HG03135 (cell line): ENCODE measurements around the gene FUT4.
"Not testable (repeated sequence)": the region's sequence is repeated elsewhere in the genome, so short reads cannot be mapped to it uniquely, and the experiment has no call there.

Experiments used
- ATAC-seq: cut with Tn5 transposase; IDR thresholded peaks from one replicate; pipeline ENCODE4 v1.9.1; 2021; ENCODE audit warnings: mild to moderate bottlenecking, moderate library complexity; ENCODE audit not compliant: unreplicated experiment

The FUT4 gene

DNA sequence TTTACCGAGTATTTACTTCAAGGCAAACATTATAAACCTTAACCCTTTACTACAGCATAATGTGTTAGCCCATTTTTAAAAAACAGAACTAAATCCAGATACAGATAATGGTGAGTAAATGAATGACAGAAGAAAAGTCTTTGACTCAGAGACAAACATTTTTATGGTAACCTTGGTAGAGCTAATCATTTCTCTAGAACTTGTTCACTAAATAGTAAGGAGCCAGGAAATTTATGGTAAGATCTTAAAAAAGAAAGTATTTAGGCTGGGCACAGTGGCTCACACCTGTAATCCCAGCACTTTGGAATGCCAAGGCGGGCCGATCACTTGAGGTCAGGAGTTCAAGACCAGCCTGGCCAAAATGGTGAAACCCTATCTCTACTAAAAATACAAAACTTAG is 11.5 kb upstream of the FUT4 start:
- ATAC-seq, result no peak

DNA sequence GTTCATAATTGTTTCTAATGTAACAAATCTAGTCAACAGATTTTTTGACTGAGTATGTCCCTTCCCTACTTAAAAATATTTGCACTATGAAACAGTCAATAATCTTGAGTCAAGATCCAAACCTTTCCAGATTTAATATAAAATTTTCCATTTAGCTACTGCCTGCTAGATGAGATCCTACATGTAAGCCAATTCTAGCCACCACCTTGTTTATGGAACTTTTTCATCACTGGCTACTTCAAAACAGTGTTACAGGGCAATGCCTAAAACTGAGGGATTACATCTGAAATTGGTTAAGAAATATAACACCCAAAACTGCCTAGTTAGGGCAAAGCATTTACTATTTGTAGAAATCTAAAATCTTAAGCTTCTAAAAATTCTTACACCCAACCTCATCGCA is 10.5 kb upstream of the FUT4 start:
- ATAC-seq, result no peak

DNA sequence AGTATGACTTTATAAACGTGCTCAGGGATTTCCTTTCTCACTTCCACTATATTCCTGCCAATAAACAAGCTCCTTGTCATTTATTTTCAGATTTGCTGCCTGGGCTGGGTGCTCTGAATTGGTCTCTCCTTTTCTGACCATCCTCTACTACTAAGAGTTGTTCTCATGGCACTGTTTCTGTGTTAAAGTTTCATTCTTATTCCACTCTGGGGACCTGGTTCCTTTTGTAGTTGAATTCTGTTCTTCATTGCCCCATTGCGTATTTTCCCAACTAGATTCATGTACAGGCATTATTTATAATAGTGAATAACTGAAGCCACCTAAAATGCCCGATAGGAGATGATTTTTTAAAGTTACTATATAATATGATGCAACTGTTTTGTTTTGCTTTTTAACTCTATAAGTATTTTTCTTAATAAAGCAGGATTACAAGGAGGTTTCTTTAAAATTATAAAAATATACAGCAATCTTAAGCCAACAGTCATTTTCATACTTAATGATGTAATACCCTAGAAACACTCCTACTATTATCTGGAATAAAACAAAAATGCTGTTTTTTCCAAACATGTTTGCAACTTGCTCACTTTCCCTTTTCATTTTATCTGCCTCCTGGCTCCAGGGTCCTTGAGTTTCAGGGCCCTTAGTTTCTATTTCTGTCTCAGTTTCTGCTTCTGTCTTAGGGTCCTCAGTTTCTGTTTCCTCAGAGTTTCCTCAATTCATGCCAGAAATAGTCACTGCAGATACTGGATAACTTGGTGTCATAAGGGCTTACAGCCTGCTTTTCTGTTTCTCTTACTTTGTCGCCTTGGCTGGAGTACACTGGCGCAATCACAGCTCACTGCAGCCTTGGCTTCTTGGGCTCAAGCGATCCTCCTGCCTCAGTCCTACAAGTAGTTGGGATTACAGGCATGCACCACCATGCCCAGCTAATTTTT is 9.8 kb upstream of the FUT4 start:
- ATAC-seq, result no peak

DNA sequence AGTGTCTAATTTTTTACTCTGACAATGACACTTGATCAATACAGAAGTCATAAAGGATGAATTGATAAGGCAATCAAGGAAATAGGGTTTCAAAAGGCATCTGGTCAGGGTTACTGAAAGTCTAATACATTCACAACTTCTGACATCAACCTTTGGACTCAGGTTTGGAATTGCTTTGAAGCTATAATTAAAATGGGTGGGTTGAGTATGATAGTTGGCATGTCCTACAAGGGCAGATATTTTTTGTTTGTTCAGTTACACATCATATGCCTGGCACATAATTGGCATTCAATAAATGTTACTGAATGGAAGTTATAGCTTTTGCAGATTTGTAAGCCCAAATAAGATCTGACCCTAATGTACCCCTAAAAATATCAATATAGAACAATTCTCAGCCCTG is 7.3 kb upstream of the FUT4 start:
- ATAC-seq, result no peak

DNA sequence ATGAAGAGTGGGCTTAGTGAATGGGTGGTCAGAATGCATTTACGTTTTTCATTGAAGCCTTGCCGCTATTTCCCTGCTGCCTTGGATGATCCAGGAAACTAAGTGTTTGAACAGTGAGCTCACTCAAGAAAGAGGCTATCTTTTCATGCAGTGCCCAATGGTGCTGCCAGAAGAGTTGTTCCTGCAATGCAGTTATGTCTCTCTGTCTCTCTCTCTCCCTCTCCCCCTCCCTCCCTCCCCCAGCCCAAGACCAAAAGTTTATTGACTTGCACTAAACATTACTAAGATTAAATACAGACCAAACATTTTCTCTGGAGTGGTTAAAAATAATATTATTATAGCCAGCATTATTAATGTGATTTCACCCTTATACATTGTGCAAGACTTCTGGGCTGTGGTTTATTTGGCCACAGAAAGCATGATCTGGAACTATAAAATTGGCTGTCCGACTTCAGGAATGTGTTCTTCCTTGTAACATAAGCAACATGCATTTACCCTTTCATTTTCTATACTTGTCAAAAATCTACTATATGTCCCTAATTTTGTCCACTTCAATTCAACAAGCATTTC is 6.6 kb upstream of the FUT4 start:
- ATAC-seq, result no peak

DNA sequence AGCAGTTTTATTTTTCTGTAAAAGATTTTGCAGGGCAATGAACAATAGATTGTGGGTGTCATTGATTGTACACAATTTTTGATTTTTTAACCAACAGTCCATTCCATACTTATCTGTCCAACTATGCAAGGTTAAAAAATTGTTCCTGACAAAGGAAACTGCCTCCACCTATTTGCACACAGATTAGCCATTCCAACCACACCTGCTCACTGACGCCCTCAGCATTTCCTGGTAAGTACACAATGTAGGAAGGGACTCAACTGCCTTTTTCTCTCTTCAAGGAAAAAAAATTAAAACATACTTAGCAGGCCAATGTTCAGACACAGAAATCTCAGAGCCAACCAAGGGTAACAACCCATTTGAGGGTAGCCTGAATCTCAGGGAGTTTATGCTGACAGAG is 4.3 kb upstream of the FUT4 start:
- ATAC-seq, result no peak

DNA sequence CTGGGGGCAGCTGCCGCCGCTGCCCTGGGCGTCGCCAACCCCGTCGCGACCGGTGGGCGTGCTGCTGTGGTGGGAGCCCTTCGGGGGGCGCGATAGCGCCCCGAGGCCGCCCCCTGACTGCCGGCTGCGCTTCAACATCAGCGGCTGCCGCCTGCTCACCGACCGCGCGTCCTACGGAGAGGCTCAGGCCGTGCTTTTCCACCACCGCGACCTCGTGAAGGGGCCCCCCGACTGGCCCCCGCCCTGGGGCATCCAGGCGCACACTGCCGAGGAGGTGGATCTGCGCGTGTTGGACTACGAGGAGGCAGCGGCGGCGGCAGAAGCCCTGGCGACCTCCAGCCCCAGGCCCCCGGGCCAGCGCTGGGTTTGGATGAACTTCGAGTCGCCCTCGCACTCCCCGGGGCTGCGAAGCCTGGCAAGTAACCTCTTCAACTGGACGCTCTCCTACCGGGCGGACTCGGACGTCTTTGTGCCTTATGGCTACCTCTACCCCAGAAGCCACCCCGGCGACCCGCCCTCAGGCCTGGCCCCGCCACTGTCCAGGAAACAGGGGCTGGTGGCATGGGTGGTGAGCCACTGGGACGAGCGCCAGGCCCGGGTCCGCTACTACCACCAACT is 1.0 kb downstream of the FUT4 start:
- ATAC-seq, result no peak

DNA sequence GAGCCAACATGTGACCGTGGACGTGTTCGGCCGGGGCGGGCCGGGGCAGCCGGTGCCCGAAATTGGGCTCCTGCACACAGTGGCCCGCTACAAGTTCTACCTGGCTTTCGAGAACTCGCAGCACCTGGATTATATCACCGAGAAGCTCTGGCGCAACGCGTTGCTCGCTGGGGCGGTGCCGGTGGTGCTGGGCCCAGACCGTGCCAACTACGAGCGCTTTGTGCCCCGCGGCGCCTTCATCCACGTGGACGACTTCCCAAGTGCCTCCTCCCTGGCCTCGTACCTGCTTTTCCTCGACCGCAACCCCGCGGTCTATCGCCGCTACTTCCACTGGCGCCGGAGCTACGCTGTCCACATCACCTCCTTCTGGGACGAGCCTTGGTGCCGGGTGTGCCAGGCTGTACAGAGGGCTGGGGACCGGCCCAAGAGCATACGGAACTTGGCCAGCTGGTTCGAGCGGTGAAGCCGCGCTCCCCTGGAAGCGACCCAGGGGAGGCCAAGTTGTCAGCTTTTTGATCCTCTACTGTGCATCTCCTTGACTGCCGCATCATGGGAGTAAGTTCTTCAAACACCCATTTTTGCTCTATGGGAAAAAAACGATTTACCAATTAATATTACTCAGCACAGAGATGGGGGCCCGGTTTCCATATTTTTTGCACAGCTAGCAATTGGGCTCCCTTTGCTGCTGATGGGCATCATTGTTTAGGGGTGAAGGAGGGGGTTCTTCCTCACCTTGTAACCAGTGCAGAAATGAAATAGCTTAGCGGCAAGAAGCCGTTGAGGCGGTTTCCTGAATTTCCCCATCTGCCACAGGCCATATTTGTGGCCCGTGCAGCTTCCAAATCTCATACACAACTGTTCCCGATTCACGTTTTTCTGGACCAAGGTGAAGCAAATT is 1.8 kb downstream of the FUT4 start:
- ATAC-seq, result no peak

DNA sequence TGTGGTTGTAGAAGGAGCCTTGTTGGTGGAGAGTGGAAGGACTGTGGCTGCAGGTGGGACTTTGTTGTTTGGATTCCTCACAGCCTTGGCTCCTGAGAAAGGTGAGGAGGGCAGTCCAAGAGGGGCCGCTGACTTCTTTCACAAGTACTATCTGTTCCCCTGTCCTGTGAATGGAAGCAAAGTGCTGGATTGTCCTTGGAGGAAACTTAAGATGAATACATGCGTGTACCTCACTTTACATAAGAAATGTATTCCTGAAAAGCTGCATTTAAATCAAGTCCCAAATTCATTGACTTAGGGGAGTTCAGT is 2.4 kb downstream of the FUT4 start:
- no peak for ATAC-seq

DNA sequence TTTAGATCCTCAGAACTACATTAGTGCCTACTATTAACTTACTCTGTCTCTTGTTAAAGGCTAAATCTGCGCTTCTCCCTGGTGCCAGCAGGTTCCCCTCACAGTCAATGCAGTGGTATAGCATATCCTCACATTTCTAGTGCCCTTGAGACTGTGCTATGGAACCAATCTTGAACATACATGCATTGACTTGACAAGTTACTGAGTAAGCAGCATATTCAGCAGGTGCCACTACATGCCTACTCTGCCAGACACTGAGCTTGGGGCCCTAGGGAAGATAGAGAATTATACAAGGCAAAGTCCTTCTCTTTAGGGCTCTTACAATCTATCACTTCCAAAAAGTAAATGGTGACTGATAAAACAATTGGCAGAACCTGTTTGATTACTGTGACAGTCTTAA is 3.2 kb downstream of the FUT4 start:
- ATAC-seq, result no peak

DNA sequence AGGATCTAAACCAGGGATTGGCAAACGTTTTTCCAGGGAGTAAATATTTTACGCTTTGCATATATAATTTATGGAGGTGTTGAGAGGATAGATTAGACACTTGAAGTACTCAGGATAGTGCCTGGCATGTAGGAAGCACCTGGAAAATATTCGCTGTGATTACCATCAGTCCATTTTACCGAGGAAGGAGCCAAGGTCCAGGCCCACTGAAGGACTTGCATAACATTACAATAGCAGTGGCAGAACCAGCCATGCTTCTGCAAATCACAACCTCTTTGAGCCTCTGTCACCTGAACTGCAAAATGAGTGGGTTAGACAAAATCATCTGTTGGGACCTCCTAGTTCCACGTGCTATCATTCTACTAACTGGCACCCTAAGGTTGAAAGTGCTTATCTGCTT is 5.4 kb downstream of the FUT4 start:
- no peak for ATAC-seq

DNA sequence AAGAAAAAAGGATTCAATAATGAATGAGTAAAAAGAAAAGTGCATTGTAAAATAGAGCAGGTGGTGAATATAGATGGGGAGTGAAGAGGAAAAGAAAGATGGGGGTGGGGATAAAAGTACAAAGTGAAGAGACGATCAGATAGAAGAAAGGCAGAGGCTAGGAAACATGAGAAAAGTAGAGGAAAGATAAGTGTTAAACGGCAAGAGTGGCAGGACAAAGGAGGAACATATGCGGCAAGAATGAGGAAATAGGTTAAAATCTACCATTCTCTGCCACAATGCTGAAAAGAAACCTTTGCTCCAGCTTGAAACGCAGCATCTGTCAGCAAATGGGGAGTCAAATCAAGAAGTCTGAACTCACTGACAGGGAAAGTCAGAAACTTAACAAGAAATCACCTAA is 6.8 kb downstream of the FUT4 start:
- no peak for ATAC-seq

DNA sequence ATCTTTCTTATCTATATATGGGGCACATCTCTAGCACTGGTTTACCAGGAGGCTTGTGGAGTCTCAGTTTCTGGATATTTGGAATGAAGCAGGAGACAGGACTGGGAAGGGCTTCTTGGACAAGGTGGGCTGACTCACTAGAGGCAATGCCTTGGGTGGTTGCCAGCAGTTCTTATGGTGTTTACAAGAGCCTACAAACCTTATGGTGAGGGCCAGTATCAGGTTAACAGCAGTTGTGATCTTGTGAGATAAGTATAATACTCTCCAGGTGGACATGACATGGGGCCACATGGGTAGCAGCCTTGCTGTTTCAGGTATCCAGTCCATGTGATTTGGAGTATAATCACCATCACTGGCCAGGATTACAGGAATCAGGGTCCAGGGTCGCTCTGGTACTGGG is 10.2 kb downstream of the FUT4 start:
- no peak for ATAC-seq

DNA sequence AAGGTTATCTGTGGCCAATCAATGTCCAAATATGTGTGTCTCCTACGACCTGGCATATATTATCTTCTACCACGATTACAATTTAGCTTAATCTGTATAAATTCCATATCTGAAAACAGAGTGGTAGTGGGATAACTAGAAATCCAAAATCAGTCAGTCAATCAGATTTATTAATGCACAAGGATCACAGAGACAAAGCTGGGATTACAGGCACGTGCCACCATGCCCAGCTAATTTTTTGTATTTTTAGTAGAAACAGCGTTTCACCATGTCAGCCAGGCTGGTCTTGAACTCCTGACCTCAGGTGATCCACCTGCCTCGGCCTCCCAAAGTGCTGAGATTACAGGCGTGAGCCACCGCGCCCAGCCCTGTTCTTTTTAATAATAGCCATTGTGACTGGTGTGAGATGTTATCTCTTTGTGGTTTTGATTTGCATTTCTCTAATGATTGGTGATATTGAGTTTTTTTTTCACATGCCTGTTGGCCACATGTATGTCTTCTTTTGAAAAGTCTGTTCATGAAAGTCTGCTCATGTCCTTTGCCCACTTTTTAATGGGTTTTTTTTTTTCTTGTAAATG is 12.1 kb downstream of the FUT4 start:
- not testable (repeated sequence) for ATAC-seq

DNA sequence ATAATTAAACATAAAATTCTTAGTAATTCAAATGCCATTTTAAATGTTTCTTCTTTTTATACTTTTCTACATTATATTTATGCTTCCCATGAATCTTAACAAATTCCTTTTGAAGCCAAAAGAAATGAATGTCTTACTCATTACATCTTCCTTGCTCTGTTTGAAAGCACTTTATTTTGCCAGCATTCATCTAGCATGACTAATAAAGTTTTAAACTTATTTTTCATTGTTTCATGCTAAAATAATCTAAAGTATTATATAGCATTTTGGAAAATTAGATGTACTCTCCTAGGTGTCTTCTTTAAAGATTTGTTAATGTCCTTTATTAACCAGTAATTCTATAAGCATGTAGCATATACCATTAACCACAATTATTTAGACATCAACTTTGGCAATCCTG is 13.7 kb downstream of the FUT4 start:
- ATAC-seq, result no peak

DNA sequence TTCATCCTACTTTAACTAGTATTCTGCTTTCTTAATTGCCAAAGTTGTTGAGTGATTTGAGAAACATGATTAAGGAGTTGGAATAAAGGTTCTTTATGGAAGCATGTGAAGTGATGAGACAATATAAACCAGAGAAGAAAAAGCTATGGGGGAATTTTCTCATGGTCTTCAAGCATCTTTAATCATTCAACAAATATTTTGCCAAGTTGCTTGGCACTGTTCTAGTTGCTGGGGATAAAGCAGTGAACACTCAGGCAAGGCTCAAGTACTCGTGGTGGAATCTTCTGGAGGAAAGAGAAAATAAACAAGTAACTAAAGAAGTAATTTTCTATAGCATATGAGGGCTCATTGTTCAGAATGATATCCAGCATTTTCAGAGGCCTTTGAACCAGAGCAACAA is 14.3 kb downstream of the FUT4 start:
- ATAC-seq, result no peak

DNA sequence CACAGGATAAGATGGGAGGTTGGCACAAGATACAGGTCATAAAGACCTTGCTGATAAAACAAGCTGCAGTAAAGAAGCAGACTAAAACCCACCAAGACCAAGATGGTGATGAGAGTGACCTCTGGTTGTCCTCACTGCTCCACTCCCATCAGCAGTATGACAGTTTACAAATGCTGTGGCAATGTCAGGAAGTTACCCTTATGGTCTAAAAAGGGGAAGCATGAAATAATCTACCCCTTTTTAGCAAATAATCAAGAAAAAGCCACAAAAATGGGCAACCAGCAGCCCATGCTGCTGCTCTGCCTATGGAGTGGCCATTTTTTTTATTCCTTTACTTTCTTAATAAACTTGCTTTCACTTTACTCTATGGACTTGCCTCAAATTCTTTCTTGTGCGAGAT is 14.7 kb downstream of the FUT4 start:
- no peak for ATAC-seq

DNA sequence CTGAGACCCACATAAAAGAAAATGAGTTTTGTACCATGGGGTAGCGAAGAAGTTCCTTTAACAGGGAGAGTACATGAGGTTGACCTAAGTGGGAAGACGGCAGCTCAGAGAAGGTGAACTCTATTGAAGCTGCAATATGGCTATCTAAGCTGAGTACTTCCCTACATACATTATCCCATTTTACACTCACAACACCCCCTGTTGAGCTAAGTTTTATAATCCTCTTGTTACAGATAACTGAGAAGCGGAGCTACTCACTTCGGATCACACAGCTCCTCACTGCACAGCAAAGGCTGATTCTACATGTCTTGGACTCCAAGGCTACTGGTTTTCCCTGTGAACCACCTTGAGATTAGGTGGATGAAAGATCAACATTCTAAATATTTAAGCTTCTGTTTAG is 15.2 kb downstream of the FUT4 start:
- no peak for ATAC-seq

DNA sequence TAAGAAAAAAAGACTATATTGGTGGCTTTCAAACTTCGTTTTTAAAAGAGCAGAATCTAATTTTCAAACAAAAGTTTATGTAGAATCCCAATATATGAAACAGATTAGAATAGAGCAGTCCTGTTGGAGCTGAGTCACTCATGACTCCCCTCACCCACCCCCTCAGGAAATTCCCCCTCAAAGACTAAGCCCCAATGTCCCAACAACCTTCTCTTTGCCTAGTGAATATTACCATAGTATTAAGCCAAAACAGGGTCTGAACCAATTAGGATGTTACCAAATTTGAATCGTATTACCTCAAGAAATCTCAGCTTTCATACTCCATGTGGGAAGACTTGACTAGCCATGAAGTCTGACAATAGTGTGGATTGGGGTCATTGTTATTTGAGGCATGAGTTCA is 15.6 kb downstream of the FUT4 start:
- no peak for ATAC-seq

DNA sequence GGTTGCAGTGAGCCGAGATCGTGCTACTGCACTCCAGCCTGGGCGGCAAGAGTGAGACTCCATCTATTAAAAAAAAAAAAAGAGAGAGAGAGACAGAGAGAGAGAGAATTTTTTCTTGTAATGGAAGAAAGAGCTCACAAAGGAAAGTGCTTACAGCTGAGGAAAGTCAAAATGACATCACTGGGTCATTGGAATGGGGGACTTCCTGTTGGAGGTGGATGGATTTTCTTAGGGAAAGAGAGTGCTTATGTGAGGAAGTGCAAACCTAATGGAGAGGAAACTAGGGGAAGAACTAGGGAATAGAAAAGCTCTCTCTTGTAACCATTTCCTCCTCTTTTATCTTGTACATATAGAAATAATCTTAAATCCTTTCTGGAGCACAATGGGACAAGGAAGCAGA is 17.1 kb downstream of the FUT4 start:
- no peak for ATAC-seq

DNA sequence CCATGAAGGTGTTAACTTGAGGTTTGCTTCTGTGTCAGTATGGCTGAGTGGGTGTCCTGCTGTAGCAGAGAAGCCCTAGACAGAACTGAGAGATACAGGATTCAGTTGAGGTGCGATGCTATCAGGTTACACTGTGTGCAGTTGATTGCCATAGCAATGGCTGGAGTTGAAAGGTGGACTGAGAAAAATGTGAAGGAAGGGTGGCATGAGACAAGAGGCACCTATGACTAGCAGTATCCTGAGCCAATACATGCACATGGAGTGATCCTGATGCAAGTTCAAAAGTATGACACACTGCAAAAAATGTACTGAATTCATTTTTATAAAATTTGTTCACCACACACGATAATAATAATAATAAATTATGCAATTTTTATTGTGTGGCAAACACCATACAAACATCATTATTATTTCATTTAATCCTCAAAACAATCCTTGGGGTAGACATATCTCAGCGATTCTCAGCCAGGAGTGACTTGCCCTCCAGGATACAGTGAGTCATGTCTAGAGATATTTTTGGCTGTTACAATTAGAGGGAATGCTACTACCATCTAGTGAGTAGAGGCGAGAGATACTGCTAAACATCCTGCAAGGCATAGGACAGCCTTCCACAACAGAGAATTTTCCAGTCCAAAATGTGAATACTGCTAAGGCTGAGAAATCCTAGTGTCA is 19.6 kb downstream of the FUT4 start:
- no peak for ATAC-seq
